GM10248 (cell line): ENCODE measurements around the gene OAT.

Experiments used
- CTCF ChIA-PET: fragments of 300-600 bp; sonication (Branson Sonifier 250); formaldehyde crosslinking; extraction: SDS; loops from one replicate; lab custom pipeline; 2021; ENCODE audit warnings: antibody characterized with exemption; lab: Yijun Ruan, JAX
- POLR2A ChIA-PET: fragments of 350-650 bp; sonication (Branson Sonifier 250); formaldehyde crosslinking; extraction: SDS; loops from one replicate; lab custom pipeline; 2020; ENCODE audit warnings: antibody characterized with exemption; lab: Yijun Ruan, JAX
- DNase-seq: peaks from one replicate; pipeline ENCODE4 v3.0.0; 2012; ENCODE audit errors: extremely low spot score
- TF ChIP-seq, protein P1 (sequence below): IDR thresholded peaks from 2 replicates; pipeline ENCODE4 v1.5.1; 2012; ENCODE audit warnings: mild to moderate bottlenecking, low read depth; ENCODE audit errors: extremely low read depth, missing control alignments, control extremely low read depth

Gene OAT

DNA sequence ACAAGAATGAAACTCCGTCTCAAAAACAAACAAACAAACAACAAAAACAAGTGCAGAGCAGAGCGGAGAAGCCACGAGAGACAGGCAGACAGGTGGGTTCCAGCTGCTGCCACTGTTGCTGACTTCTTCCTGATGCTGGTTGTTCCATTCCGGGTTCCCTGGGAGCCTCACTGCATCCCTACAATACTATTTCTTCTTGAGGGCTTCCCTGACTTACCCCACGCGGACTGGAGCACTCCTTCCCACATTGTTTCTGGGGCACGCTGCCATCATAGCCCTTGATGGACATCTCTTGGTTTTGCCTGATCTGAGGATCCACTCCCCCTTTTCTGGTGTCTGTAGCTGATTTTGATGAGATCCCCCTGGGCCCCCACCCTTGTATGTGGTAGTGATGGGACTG, 36.7 kb upstream of the OAT start:
- no peak for DNase-seq
- CTCF ChIA-PET, result no interaction called here
- TF ChIP-seq, protein P1, sequence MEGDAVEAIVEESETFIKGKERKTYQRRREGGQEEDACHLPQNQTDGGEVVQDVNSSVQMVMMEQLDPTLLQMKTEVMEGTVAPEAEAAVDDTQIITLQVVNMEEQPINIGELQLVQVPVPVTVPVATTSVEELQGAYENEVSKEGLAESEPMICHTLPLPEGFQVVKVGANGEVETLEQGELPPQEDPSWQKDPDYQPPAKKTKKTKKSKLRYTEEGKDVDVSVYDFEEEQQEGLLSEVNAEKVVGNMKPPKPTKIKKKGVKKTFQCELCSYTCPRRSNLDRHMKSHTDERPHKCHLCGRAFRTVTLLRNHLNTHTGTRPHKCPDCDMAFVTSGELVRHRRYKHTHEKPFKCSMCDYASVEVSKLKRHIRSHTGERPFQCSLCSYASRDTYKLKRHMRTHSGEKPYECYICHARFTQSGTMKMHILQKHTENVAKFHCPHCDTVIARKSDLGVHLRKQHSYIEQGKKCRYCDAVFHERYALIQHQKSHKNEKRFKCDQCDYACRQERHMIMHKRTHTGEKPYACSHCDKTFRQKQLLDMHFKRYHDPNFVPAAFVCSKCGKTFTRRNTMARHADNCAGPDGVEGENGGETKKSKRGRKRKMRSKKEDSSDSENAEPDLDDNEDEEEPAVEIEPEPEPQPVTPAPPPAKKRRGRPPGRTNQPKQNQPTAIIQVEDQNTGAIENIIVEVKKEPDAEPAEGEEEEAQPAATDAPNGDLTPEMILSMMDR, result no peak
- POLR2A ChIA-PET, result no interaction called here

DNA sequence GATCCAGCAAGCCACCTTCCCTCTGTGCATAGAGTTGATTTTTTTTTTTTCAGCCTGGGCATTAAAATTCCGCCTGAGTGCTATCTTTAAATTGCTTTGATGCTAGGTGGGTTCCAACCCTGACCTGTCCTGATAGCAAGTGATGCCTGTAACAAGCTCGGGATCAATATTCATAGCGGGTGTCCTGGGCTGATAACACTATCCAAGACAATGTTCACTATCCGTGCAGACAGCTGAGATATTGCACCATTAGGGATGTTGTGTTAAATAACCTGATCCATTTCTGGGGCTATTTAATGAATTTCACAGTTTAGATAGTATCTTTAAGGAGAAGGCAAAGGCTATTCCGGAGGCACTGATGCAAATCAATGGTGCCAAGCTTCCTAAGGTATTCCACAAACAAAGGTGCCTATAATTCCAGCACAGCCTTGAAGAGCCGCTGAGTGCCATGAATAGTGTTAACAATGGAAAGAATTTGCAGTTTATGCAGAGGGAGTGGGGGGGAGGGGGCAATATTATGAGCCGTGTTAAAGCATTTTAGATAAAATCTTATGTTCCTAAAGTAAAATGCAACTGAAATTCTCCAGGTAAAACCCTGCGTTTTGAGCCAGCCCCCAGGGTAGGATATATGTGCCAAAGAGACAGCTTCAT, 35.4 kb upstream of the OAT start:
- DNase-seq, result no peak
- ChIA-PET POLR2A (no interaction called here), CTCF (no interaction called here)
- TF ChIP-seq, protein P1, result no peak

DNA sequence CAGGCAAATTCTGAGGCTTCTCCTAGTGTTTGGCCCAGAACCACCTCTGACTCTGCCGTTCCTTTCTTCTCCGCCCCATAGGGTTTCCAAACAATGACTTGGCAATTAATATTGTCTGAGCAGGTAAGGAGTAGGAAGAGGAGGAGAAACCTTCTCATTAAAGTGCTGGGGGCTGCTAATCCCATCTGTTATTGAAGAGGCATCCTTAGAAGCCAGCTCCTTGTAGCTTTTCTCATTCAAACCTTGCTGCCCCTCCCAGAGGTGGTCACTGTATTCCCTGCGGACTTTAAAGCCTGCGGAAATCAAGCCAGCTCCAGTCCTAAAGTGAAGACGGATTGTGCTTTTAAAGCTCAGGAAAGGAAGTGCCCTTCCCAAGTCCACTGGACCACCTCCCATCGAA, 32.6 kb upstream of the OAT start:
- CTCF ChIA-PET, result interaction anchor here (1.5 kb wide), 1 partner anchor 62 kb away, joined by 3 read pairs; no protein-coding TSS in a partner anchor
- DNase-seq, result no peak
- TF ChIP-seq, protein P1, result no peak
- POLR2A ChIA-PET, result no interaction called here

DNA sequence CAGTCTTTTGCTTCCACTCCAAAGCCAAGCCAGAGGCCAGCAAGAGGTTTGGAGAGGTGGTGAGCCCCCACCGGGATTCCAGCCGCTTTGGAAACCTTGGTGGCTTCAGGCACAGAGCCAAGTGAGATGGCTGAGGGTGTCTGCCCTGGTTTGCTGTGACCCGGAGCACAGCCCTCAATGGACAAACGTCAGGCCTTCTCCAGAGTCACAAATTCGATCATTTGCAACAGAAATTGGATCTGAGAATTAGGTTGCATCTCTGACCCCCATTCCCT, 32.0 kb upstream of the OAT start:
- TF ChIP-seq, protein P1, result no peak
- CTCF ChIA-PET, result interaction anchor here (1.5 kb wide), 1 partner anchor 62 kb away, joined by 3 read pairs; no protein-coding TSS in a partner anchor
- POLR2A ChIA-PET, result no interaction called here
- no peak for DNase-seq

DNA sequence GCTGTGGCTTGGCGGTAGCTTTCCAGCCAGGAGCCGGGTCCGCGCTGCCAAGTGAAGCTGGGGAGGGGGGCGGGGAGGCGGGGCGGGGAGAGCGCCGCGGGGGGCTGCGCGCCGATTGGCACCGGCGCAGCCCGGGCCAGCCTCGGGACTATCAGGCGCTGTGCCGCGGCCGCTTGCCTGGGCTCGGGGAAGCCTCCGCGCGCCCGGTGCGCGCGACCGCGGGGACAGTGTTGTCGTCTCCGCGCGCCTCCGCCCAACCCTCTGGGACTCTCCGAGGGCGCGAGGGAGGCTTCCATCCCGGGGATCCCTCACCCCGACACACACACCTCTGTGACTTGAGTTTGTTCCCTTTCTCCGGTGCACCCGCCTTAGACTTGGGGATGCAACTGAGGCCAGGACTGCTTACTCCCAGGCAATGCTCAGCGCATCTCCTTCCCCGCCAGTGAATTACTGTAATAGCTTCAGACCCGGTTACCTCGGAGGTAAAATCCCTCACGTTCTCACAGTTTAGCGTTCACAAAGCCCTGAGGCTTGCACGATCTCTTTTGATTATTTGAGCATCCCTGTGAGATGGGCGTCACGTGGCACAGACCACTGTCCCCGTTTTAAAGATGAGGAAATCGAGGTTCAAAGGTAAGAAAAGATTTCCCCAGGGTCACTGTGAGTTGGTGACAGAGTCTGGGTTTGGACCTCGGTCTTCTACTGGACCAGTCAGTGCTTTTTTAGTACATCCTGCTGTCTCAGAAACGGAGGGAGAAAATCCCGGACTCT, 31.5 kb upstream of the OAT start, which contains the start of gene NKX1-2:
Gene NKX1-2, minus strand, starts transcription at position 24 of the 771 bp plus-strand sequence. CDS start 92 bp downstream, outside the sequence.
- CTCF ChIA-PET, result interaction anchor here (1.5 kb wide), 1 partner anchor 61 kb away, joined by 3 read pairs; no protein-coding TSS in a partner anchor
- TF ChIP-seq, protein P1, result no peak
- POLR2A ChIA-PET, result no interaction called here
- no peak for DNase-seq

DNA sequence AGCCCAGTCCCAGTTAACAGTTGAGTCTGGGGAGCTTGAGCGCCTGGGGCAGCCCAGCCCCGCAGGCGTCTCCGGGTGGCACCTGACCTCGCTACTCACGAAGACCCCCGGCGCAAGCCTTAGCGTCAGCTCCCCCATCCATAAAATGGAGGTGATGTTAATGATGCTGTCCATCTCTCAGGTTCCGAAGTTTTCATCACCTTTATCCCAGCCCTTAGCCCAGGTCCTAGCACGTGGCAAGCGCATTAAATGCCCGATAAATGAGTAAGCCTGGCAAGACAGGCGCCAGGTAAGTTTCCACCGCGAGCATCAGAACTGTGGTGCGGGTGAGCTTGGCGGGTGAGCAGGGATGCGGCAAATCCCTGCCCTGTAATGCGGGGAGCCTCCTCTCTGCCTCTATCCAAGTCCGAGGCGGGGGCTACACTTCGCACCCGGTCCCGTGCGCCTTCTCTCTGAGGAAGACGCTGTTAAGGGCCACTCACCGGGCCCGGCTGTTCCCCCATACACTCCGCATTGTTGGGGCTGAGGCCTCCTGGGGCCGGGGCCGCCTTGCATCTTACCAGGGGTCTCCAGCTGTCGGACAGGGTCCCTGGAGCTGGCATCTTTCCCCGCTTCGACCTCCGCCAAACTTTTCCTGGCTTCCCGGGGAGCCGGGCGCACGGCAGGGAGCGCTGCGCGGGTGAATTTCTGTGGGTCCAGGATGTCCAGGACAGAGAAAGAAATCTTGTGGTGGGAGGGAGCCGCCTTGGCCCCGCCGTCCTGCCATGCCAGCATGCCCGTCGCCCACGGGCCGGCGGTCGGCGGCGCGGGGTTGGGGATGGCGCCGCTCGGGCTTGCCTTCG, 30.7 kb upstream of the OAT start:
- POLR2A ChIA-PET, result no interaction called here
- TF ChIP-seq, protein P1, result no peak
- DNase-seq, result no peak

More for the DNA sequence above, 30.7 kb upstream of the OAT start:
- CTCF ChIA-PET, result no interaction called here
